OCI-LY1 (cell line): ENCODE results near the gene FTCD.
"Not testable (repeated sequence)": the region's sequence is repeated elsewhere in the genome, so short reads cannot be mapped to it uniquely, and the experiment has no call there.

Experiments used
- H2AFZ ChIP-seq: fragments of 200-600 bp; sonication (generic), shearing (Covaris generic); 2 replicates; pipeline ENCODE4 v1.6.0; 2014; ENCODE audit warnings: antibody characterized with exemption, mild to moderate bottlenecking, low read length
- H3F3A ChIP-seq: fragments of 200-600 bp; sonication (generic), shearing (Covaris generic); 2 replicates; pipeline ENCODE4 v1.6.0; 2014; ENCODE audit warnings: mild to moderate bottlenecking, antibody characterized with exemption, low read length, moderate library complexity; ENCODE audit not compliant: insufficient read depth
- H3K27ac ChIP-seq: fragments of 200-600 bp; sonication (generic); 2 replicates; pipeline ENCODE4 v1.5.1; 2014; ENCODE audit warnings: low read length, mixed run types, mild to moderate bottlenecking, low read depth; ENCODE audit not compliant: poor library complexity, severe bottlenecking
- H3K27me3 ChIP-seq: fragments of 200-600 bp; sonication (generic); 2 replicates; pipeline ENCODE4 v1.6.0; 2014; ENCODE audit warnings: antibody characterized with exemption, mild to moderate bottlenecking, low read length, moderate library complexity; ENCODE audit not compliant: insufficient read depth
- H3K36me3 ChIP-seq: fragments of 200-600 bp; sonication (generic); 2 replicates; pipeline ENCODE4 v1.6.1; 2014; ENCODE audit warnings: mild to moderate bottlenecking, antibody characterized with exemption, low read length, moderate library complexity, mixed read lengths; ENCODE audit not compliant: insufficient read depth
- H3K4me1 ChIP-seq: fragments of 200-600 bp; sonication (generic); 2 replicates; pipeline ENCODE4 v1.5.1; 2014; ENCODE audit warnings: mild to moderate bottlenecking, low read length, moderate library complexity; ENCODE audit not compliant: insufficient read depth, severe bottlenecking
- H3K4me2 ChIP-seq: fragments of 200-600 bp; sonication (generic), shearing (Covaris generic); 2 replicates; pipeline ENCODE4 v1.6.1; 2014; ENCODE audit warnings: low read length
- H3K4me3 ChIP-seq: fragments of 200-600 bp; sonication (generic); 2 replicates; pipeline ENCODE4 v1.5.1; 2014; ENCODE audit warnings: low read length, low read depth, mild to moderate bottlenecking, mixed read lengths; ENCODE audit not compliant: poor library complexity, severe bottlenecking
- H3K79me2 ChIP-seq: fragments of 200-600 bp; shearing (Covaris generic); 2 replicates; pipeline ENCODE4 v1.6.1; 2016; ENCODE audit warnings: mixed run types, low read length, mixed read lengths; ENCODE audit not compliant: insufficient read depth
- H3K9ac ChIP-seq: fragments of 200-600 bp; sonication (generic), shearing (Covaris generic); 2 replicates; pipeline ENCODE4 v1.6.1; 2014; ENCODE audit warnings: mild to moderate bottlenecking, low read length, mixed read lengths
- H3K9me2 ChIP-seq: fragments of 200-600 bp; sonication (generic), shearing (Covaris generic); 2 replicates; pipeline ENCODE4 v1.6.1; 2014; ENCODE audit warnings: low read depth, mild to moderate bottlenecking, low read length, mixed read lengths
- H3K9me3 ChIP-seq: fragments of 200-600 bp; shearing (Covaris generic); 2 replicates; pipeline ENCODE4 v1.6.1; 2014; ENCODE audit warnings: low read length, mixed read lengths
- H4K20me1 ChIP-seq: fragments of 200-600 bp; sonication (generic), shearing (Covaris generic); 2 replicates; pipeline ENCODE4 v1.6.0; 2016; ENCODE audit warnings: mild to moderate bottlenecking, low read length; ENCODE audit not compliant: insufficient read depth
- CTCF ChIP-seq: fragments of 200-600 bp; sonication (generic), shearing (Covaris generic); IDR thresholded peaks from 2 replicates; pipeline ENCODE4 v1.5.1; 2017; ENCODE audit warnings: mild to moderate bottlenecking, antibody characterized with exemption, low read length, moderate library complexity, mixed read lengths
- EZH2 ChIP-seq: fragments of 200-600 bp; sonication (generic), shearing (Covaris generic); IDR thresholded peaks from 2 replicates; pipeline ENCODE4 v1.8.0; 2017; ENCODE audit warnings: borderline replicate concordance, mixed run types, mild to moderate bottlenecking, antibody characterized with exemption, low read length, moderate library complexity, mixed read lengths

The FTCD gene

GRCh38 chr21:46202592-46203202 lies 47.3 kb upstream of the FTCD start:
- Histone ChIP-seq H3K79me2 (no peaks in the 10 kb centered on the region), H3K4me1 (no peaks in the 10 kb centered on the region), H3K4me2 (no peak overlapping the region), H3F3A (0 out of 2 replicates have a peak, but pooled peaks cover 3% of the 10 kb centered on the region), H3K9me2 (no peaks in the 10 kb centered on the region), H3K27me3 (no peaks in the 10 kb centered on the region), H3K4me3 (no peak overlapping the region), H3K9me3 (no peaks in the 10 kb centered on the region), H3K36me3 (peaks cover 85% of the 10 kb centered on the region), H4K20me1 (no peaks in the 10 kb centered on the region), H3K27ac (no peak overlapping the region), H2AFZ (no peak overlapping the region), H3K9ac (no peak overlapping the region)
- TF ChIP-seq EZH2 (no peak), CTCF (no peak)

GRCh38 chr21:46200877-46201803 lies 45.8 kb upstream of the FTCD start:
- not testable (repeated sequence) for H3K4me2 ChIP-seq, H3K9me2 ChIP-seq, H3K27me3 ChIP-seq, H3K79me2 ChIP-seq, H3F3A ChIP-seq, H3K27ac ChIP-seq, H3K9me3 ChIP-seq, H2AFZ ChIP-seq, H3K4me1 ChIP-seq, H3K4me3 ChIP-seq, H4K20me1 ChIP-seq, H3K9ac ChIP-seq
- H3K36me3 ChIP-seq: peaks cover 87% of the 10 kb centered on the region

- Histone ChIP-seq H3K9me2 (no peaks in the 10 kb centered on the region), H3K27ac (no peak overlapping the region), H3K27me3 (no peaks in the 10 kb centered on the region), H4K20me1 (no peaks in the 10 kb centered on the region), H2AFZ (no peak overlapping the region), H3K9me3 (no peaks in the 10 kb centered on the region), H3F3A (0 out of 2 replicates have a peak, but pooled peaks cover 3% of the 10 kb centered on the region), H3K79me2 (no peaks in the 10 kb centered on the region), H3K4me3 (no peak overlapping the region), H3K36me3 (peaks cover 87% of the 10 kb centered on the region), H3K9ac (no peak overlapping the region), H3K4me1 (no peaks in the 10 kb centered on the region), H3K4me2 (no peak overlapping the region)
- TF ChIP-seq CTCF: no peak
- no peak for TF ChIP-seq EZH2
These were observed 44.3 kb upstream of the FTCD start for GRCh38 chr21:46199436-46200373.
